HEK293 (cell line): ENCODE results near the gene AKR7A2.

ENCODE experiments used
- CTCF ChIA-PET: fragments of 350-600 bp; formaldehyde crosslinking; extraction: SDS; loops from one replicate; lab custom pipeline; 2021; ENCODE audit warnings: antibody characterized with exemption; lab: Yijun Ruan, JAX
- POLR2A ChIA-PET: fragments of 300-600 bp; formaldehyde crosslinking; extraction: SDS; loops from one replicate; lab custom pipeline; 2020; ENCODE audit warnings: antibody characterized with exemption, inconsistent platforms; lab: Yijun Ruan, JAX
- H3K27ac ChIP-seq: fragments of 200-500 bp; sonication (Bioruptor generic); 2 replicates; pipeline ENCODE4 v1.5.1; 2014; ENCODE audit warnings: low read depth, low read length, control low read depth, inconsistent platforms; ENCODE audit errors: extremely low read depth
- H3K36me3 ChIP-seq, 2 experiments: fragments of 200-500 bp in 1 of 2; sonication (Bioruptor generic) in 1 of 2; 1 replicate in 1 of 2; 2 replicates in 1 of 2; pipeline ENCODE4 v1.5.1; 2014 to 2017; ENCODE audit warnings: inconsistent platforms in 2 of 2, low read length in 2 of 2; ENCODE audit not compliant: control insufficient read depth in 2 of 2, insufficient read depth in 1 of 2
- H3K4me1 ChIP-seq: fragments of 200-500 bp; sonication (Bioruptor generic); 2 replicates; pipeline ENCODE4 v1.5.1; 2014; ENCODE audit warnings: mild to moderate bottlenecking, low read length, inconsistent platforms; ENCODE audit not compliant: control insufficient read depth, insufficient read depth
- H3K4me3 ChIP-seq: 2 replicates; pipeline ENCODE4 v1.5.1; 2011; ENCODE audit warnings: low read depth, mild to moderate bottlenecking, control low read depth, low read length, moderate library complexity
- H3K9me3 ChIP-seq: fragments of 200-500 bp; sonication (Bioruptor generic); 2 replicates; pipeline ENCODE4 v1.5.1; 2014; ENCODE audit warnings: low read depth, low read length, inconsistent platforms; ENCODE audit not compliant: control insufficient read depth, insufficient read depth
- ELK4 ChIP-seq: IDR thresholded peaks from 2 replicates; pipeline ENCODE4 v1.6.1; 2011; ENCODE audit warnings: mild to moderate bottlenecking, low read depth, low read length, borderline replicate concordance
- GLI4 ChIP-seq: fragments of 450-650 bp; formaldehyde crosslinking; IDR thresholded peaks from 2 replicates; pipeline ENCODE4 v1.5.1; 2016; ENCODE audit warnings: missing biosample characterization, missing genetic modification characterization
- KLF1 ChIP-seq: fragments of 450-650 bp; formaldehyde crosslinking; IDR thresholded peaks from 2 replicates; pipeline ENCODE4 v1.5.1; 2016; ENCODE audit warnings: missing biosample characterization, missing genetic modification characterization
- KLF16 ChIP-seq: fragments of 450-650 bp; formaldehyde crosslinking; IDR thresholded peaks from 2 replicates; pipeline ENCODE4 v1.5.1; 2017; ENCODE audit warnings: missing biosample characterization, missing genetic modification characterization
- MYNN ChIP-seq: fragments of 450-650 bp; formaldehyde crosslinking; IDR thresholded peaks from 2 replicates; pipeline ENCODE4 v1.5.1; 2016; ENCODE audit warnings: missing biosample characterization, missing genetic modification characterization, borderline replicate concordance
- SP2 ChIP-seq: fragments of 450-650 bp; formaldehyde crosslinking; IDR thresholded peaks from 2 replicates; pipeline ENCODE4 v1.5.1; 2016; ENCODE audit warnings: missing biosample characterization, missing genetic modification characterization
- YY1 ChIP-seq: fragments of 450-650 bp; formaldehyde crosslinking; IDR thresholded peaks from 2 replicates; pipeline ENCODE4 v1.5.1; 2018; ENCODE audit warnings: missing biosample characterization, missing genetic modification characterization
- ZBTB1 ChIP-seq: fragments of 450-650 bp; formaldehyde crosslinking; IDR thresholded peaks from 2 replicates; pipeline ENCODE4 v1.5.1; 2016; ENCODE audit warnings: missing biosample characterization, missing genetic modification characterization
- ZBTB26 ChIP-seq: fragments of 450-650 bp; formaldehyde crosslinking; optimal IDR thresholded peaks from 2 replicates; pipeline ENCODE3; 2016; ENCODE audit warnings: missing biosample characterization, mild to moderate bottlenecking, missing genetic modification characterization
- ZEB2 ChIP-seq: fragments of 450-650 bp; formaldehyde crosslinking; IDR thresholded peaks from 2 replicates; pipeline ENCODE4 v1.5.1; 2016; ENCODE audit warnings: missing biosample characterization, missing genetic modification characterization
- ZFP69B ChIP-seq: fragments of 450-650 bp; formaldehyde crosslinking; IDR thresholded peaks from 2 replicates; pipeline ENCODE4 v1.5.1; 2016; ENCODE audit warnings: missing biosample characterization, missing genetic modification characterization
- ZNF16 ChIP-seq: fragments of 450-650 bp; formaldehyde crosslinking; IDR thresholded peaks from 2 replicates; pipeline ENCODE4 v1.5.1; 2016; ENCODE audit warnings: low read depth, missing biosample characterization, missing genetic modification characterization
- ZNF19 ChIP-seq: fragments of 450-650 bp; formaldehyde crosslinking; IDR thresholded peaks from 2 replicates; pipeline ENCODE4; 2016; ENCODE audit warnings: missing biosample characterization, missing genetic modification characterization, low read depth
- ZNF341 ChIP-seq: fragments of 450-650 bp; formaldehyde crosslinking; IDR thresholded peaks from 2 replicates; pipeline ENCODE4; 2016; ENCODE audit warnings: low read depth, missing biosample characterization, missing genetic modification characterization
- ZNF544 ChIP-seq: fragments of 450-650 bp; formaldehyde crosslinking; IDR thresholded peaks from 2 replicates; pipeline ENCODE4 v1.5.0; 2017; ENCODE audit warnings: missing biosample characterization, missing genetic modification characterization
- ZNF629 ChIP-seq: fragments of 450-650 bp; formaldehyde crosslinking; IDR thresholded peaks from 2 replicates; pipeline ENCODE4 v1.5.1; 2017; ENCODE audit warnings: missing biosample characterization, missing genetic modification characterization
- ZNF658 ChIP-seq: fragments of 450-650 bp; formaldehyde crosslinking; IDR thresholded peaks from 2 replicates; pipeline ENCODE4; 2016; ENCODE audit warnings: missing biosample characterization, missing genetic modification characterization
- ZNF830 ChIP-seq: fragments of 450-650 bp; IDR thresholded peaks from 2 replicates; pipeline ENCODE4 v1.5.0; 2018; ENCODE audit warnings: missing biosample characterization, missing genetic modification characterization, low read depth, mild to moderate bottlenecking, moderate library complexity
- TF ChIP-seq, protein P1 (sequence below): fragments of 450-650 bp; formaldehyde crosslinking; IDR thresholded peaks from 2 replicates; pipeline ENCODE4 v1.5.0; 2017; ENCODE audit warnings: missing biosample characterization, missing genetic modification characterization, borderline replicate concordance
- TF ChIP-seq, protein P2 (sequence below): fragments of 450-650 bp; formaldehyde crosslinking; IDR thresholded peaks from 2 replicates; pipeline ENCODE4 v1.5.1; 2016; ENCODE audit warnings: missing biosample characterization, missing genetic modification characterization

Gene AKR7A2

DNA sequence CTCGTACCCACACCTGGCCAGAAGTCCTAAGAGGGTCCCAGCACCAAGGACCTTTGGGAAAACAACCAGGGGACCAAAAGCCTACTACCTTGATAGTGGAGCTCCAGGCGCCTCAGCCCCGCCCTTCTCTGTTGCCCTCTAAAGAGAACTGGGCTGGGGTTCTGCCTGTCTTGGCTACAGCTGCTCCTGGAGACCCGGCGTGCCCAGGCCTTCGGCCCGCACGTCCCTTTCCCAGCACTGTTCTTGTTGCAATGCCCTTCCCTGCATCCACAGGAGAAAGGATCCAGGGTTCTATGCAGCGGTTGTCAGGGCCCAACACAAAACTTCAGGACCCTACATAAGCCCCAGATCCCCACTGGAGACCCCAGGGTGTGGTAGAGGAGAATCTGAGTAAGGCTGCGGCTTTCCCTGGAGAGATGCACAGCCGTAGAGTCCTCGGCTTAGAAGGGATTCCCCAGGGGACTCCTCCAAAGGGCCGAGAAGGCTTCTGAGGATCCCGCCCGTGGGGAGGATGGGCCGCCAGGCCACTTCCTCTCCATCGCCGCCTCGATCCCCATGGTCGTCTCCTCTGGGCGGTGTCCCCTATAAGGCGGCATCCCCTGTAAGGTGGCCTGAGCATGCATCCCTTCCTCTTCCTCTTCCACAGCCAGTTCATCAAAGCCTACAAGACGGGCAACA, 12.2 kb upstream of the AKR7A2 start:
- Histone ChIP-seq H3K36me3 (peaks cover 10 to 93% of the 10 kb centered on the region in 2 experiments; a peak in 2 of 3 replicates), H3K27ac (no peak overlapping the region), H3K4me3 (no peak overlapping the region), H3K9me3 (no peaks in the 10 kb centered on the region), H3K4me1 (no peaks in the 10 kb centered on the region)
- ChIA-PET CTCF (no interaction called here), POLR2A (no interaction called here)
- TF ChIP-seq ZNF19 (tag by site-specific recombination), result no peak
- TF ChIP-seq SP2 (tag by site-specific recombination), result no peak
- no peak for TF ChIP-seq ZNF830 (tag by site-specific recombination)
- no peak for TF ChIP-seq MYNN (tag by site-specific recombination)
- TF ChIP-seq KLF16, result no peak

DNA sequence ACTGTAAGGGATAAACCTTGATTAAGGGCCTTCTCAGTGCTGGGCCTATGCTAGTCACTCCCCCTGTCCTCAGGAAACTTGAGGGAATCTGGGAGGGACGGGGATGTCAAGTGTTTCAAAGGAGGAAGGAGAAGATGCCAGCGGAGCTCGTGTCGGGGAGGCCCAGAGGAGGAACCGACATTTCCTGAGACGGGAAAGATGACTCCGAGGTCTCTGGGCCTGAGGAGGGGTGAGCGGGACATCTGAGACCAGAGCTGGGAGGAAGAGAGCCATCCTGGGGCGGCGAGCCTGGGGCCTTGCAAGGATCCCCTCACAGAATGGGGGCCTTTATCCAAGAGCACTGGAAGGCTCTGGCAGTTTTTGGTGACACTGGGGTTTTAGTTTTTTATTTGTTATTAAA, 10.5 kb upstream of the AKR7A2 start:
- no peak for TF ChIP-seq YY1 (tag by site-specific recombination)
- TF ChIP-seq, all 188 proteins: peak for 0
- Histone ChIP-seq H3K36me3 (peaks cover 14 to 93% of the 10 kb centered on the region in 2 experiments; a peak in 2 of 3 replicates), H3K27ac (no peak overlapping the region), H3K9me3 (no peaks in the 10 kb centered on the region), H3K4me1 (no peaks in the 10 kb centered on the region), H3K4me3 (no peak overlapping the region)
- ChIA-PET POLR2A (no interaction called here), CTCF (interaction anchor here (0.5 kb wide), 1 partner anchor 558 kb away, joined by 3 read pairs; no protein-coding TSS in a partner anchor)

GRCh38 chr1:19321071-19321470, 9.1 kb upstream of the AKR7A2 start:
- ChIA-PET CTCF (interaction anchor here (0.7 to 1.1 kb wide), 2 partner anchors 14 to 261 kb away, joined by 3 to 4 read pairs; no protein-coding TSS in a partner anchor), POLR2A (no interaction called here)
- no peak overlapping the region for H3K4me3 ChIP-seq
- H3K36me3 ChIP-seq, result peaks cover 14 to 90% of the 10 kb centered on the region in 2 experiments; a peak in 2 of 3 replicates
- no peak for TF ChIP-seq ZFP69B (tag by site-specific recombination)
- H3K4me1 ChIP-seq, result no peaks in the 10 kb centered on the region
- no peaks in the 10 kb centered on the region for H3K9me3 ChIP-seq
- H3K27ac ChIP-seq, result no peak overlapping the region

- H3K4me3 ChIP-seq, result no peak overlapping the region
- ChIA-PET CTCF (interaction anchor here (0.7 kb wide), 1 partner anchor 26 kb away, joined by 3 read pairs; no protein-coding TSS in a partner anchor), POLR2A (no interaction called here)
- H3K36me3 ChIP-seq, result peaks cover 14 to 90% of the 10 kb centered on the region in 2 experiments; a peak in 2 of 3 replicates
- TF ChIP-seq ZNF16 (no peak), ZNF629 (tag by site-specific recombination) (no peak), ZBTB1 (tag by site-specific recombination) (no peak), GLI4 (tag by site-specific recombination) (no peak), ZNF658 (tag by site-specific recombination) (no peak), ZNF341 (no peak), ELK4 (no peak), ZEB2 (no peak), KLF1 (no peak), ZNF544 (tag by site-specific recombination) (no peak), MYNN (tag by site-specific recombination) (no peak), ZNF19 (tag by site-specific recombination) (no peak), ZBTB26 (tag by site-specific recombination) (no peak)
- TF ChIP-seq, protein P1, sequence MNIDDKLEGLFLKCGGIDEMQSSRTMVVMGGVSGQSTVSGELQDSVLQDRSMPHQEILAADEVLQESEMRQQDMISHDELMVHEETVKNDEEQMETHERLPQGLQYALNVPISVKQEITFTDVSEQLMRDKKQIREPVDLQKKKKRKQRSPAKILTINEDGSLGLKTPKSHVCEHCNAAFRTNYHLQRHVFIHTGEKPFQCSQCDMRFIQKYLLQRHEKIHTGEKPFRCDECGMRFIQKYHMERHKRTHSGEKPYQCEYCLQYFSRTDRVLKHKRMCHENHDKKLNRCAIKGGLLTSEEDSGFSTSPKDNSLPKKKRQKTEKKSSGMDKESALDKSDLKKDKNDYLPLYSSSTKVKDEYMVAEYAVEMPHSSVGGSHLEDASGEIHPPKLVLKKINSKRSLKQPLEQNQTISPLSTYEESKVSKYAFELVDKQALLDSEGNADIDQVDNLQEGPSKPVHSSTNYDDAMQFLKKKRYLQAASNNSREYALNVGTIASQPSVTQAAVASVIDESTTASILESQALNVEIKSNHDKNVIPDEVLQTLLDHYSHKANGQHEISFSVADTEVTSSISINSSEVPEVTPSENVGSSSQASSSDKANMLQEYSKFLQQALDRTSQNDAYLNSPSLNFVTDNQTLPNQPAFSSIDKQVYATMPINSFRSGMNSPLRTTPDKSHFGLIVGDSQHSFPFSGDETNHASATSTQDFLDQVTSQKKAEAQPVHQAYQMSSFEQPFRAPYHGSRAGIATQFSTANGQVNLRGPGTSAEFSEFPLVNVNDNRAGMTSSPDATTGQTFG (tag by site-specific recombination), result no peak
- TF ChIP-seq, protein P2, sequence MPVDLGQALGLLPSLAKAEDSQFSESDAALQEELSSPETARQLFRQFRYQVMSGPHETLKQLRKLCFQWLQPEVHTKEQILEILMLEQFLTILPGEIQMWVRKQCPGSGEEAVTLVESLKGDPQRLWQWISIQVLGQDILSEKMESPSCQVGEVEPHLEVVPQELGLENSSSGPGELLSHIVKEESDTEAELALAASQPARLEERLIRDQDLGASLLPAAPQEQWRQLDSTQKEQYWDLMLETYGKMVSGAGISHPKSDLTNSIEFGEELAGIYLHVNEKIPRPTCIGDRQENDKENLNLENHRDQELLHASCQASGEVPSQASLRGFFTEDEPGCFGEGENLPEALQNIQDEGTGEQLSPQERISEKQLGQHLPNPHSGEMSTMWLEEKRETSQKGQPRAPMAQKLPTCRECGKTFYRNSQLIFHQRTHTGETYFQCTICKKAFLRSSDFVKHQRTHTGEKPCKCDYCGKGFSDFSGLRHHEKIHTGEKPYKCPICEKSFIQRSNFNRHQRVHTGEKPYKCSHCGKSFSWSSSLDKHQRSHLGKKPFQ, result no peak
- H3K9me3 ChIP-seq, result no peaks in the 10 kb centered on the region
- H3K4me1 ChIP-seq, result no peaks in the 10 kb centered on the region
- no peak overlapping the region for H3K27ac ChIP-seq
These were observed 7.3 kb upstream of the AKR7A2 start for GRCh38 chr1:19319196-19319595.
